Pulmonary artery endothelial cell (primary cell): ENCODE measurements around the gene FAM43A. TPM values are rescaled to one million over a fixed set of nuclear protein-coding genes. Genes with fewer than 3 reads are reported as not detected.

ENCODE experiments used
- total RNA-seq: library from RNA; depleted of rRNA; stranded (reverse); fragments of >200 nt; gene quantifications from 2 replicates; pipeline ENCODE4 v1.2.3, GENCODE V29; 2014

Gene FAM43A
- total RNA-seq, 1 donor from 2014 or later = 170 TPM

Other genes with a start within 250 kb of the FAM43A start
- 189 and 198 TPM in 2 replicates for gene ATP13A3, start 198.9 kb upstream of the FAM43A start, total RNA-seq
- 44.4 and 55.1 TPM in 2 replicates for gene TMEM44, start 52.5 kb upstream of the FAM43A start, total RNA-seq
- gene LSG1, start 13.7 kb upstream of the FAM43A start, total RNA-seq = 75.0 and 86.9 TPM in 2 replicates